ENCODE measurements around the gene RASA3. TPM values are rescaled to one million over a fixed set of nuclear protein-coding genes. Genes with fewer than 3 reads are reported as not detected.
"Not testable (repeated sequence)": the region's sequence is repeated elsewhere in the genome, so short reads cannot be mapped to it uniquely, and the experiment has no call there.

The RASA3 gene
- total RNA-seq, 1 experiment from 2014 or later = 18.6 TPM

- Histone ChIP-seq H3K9me3 (ENCODE audit: control insufficient read depth in 1 of 2, insufficient read depth in 1 of 2, low read depth in 1 of 2, low read length in 2 of 2) (no peaks in the 10 kb centered on the region), H3K36me3 (ENCODE audit: control insufficient read depth in 1 of 2, insufficient read depth in 2 of 2, low read length in 2 of 2) (no peaks in the 10 kb centered on the region), H3K4me1 (ENCODE audit: control insufficient read depth in 1 of 2, insufficient read depth in 2 of 2, low read length in 2 of 2) (peaks cover 0 to 13% of the 10 kb centered on the region in 2 experiments; a peak in 2 of 4 replicates), H3K4me3 (replicated peaks in 1 of 2; ENCODE audit: low read depth in 1 of 2, low read length in 2 of 2) (no peak overlapping the region), H3K27ac (ENCODE audit: low read depth, low read length) (peak overlapping the region; percentile 13; the same call in 1 of the 2 replicates), H3K9ac (ENCODE audit: low read length) (0 out of 2 replicates have a peak overlapping the region, but pooled peaks have one; percentile 30), H3K4me2 (ENCODE audit: low read length) (peak overlapping the region; percentile 55), H3K9me2 (ENCODE audit: insufficient read depth) (no peaks in the 10 kb centered on the region), H4K20me1 (ENCODE audit: insufficient read depth) (no peaks in the 10 kb centered on the region), H3K79me2 (ENCODE audit: insufficient read depth, low read length) (peaks cover 29% of the 10 kb centered on the region; the same call in 1 of the 2 replicates), H2AFZ (ENCODE audit: low read depth, low read length, poor library complexity, severe bottlenecking) (no peak overlapping the region), H3K27me3 (ENCODE audit: insufficient read depth, low read length) (no peaks in the 10 kb centered on the region)
- ChIA-PET POLR2A (interaction anchor here (0.7 kb wide), 1 partner anchor 34 kb away, joined by 6 read pairs; no protein-coding TSS in a partner anchor), RAD21 (ENCODE audit: low non-redundant PET in 1 of 2, low total read pairs in 2 of 2, uncharacterized antibody in 2 of 2, unreplicated experiment in 2 of 2) (interaction anchor here in 1 of 2 experiments (0.6 to 0.7 kb wide), 3 partner anchors 35 to 125 kb away, joined by 3 to 6 read pairs (median 3); no protein-coding TSS in a partner anchor), CTCF (no interaction called here)
- intact Hi-C loops (cut with micrococcal nuclease) = loop anchor here (2.0 kb wide), 1 partner anchor 34 kb away; no protein-coding TSS in a partner anchor
- DNase-seq (ENCODE audit: low read depth, low spot score) (peak; percentile 45), ATAC-seq (peak; percentile 90)
- BruUV-seq (replicated peaks) = no TSS peak
- TF ChIP-seq JUND (IDR thresholded peaks at IDR 0.05) (no peak), REST (IDR thresholded peaks at IDR 0.05; ENCODE audit: low read depth) (no peak), ELF1 (IDR thresholded peaks at IDR 0.05; ENCODE audit: borderline replicate concordance, low read depth) (no peak), TCF7L2 (IDR thresholded peaks at IDR 0.05; ENCODE audit: borderline replicate concordance, extremely low read depth, insufficient read depth, insufficient read length) (no peak), FOSL1 (IDR thresholded peaks at IDR 0.05; ENCODE audit: low read depth) (no peak), YY1 (IDR thresholded peaks at IDR 0.05; ENCODE audit: extremely low read depth, insufficient replicate concordance, low read depth, low read length) (no peak), CEBPB (IDR thresholded peaks at IDR 0.05; ENCODE audit: low read depth) (no peak), EZH2phosphoT487 (IDR thresholded peaks at IDR 0.05; ENCODE audit: borderline replicate concordance) (no peak), SRF (IDR thresholded peaks at IDR 0.05; ENCODE audit: low read depth) (no peak), SIN3A (IDR thresholded peaks at IDR 0.05; ENCODE audit: low read depth) (no peak), EZH2 (IDR thresholded peaks at IDR 0.05) (no peak), SP1 (IDR thresholded peaks at IDR 0.05; ENCODE audit: low read depth) (no peak), MAX (IDR thresholded peaks at IDR 0.05) (no peak), ZBTB33 (IDR thresholded peaks at IDR 0.05; ENCODE audit: extremely low read depth, insufficient replicate concordance, low read length) (no peak)
Measured at GRCh38 chr13:114099191-114099590, 33.2 kb downstream of the RASA3 start.

GRCh38 chr13:114098689-114099056, 33.8 kb downstream of the RASA3 start:
- RAD21 ChIA-PET (ENCODE audit: low non-redundant PET in 1 of 2, low total read pairs in 2 of 2, uncharacterized antibody in 2 of 2, unreplicated experiment in 2 of 2) = interaction anchor here in 1 of 2 experiments (0.6 to 0.7 kb wide), 3 partner anchors 35 to 125 kb away, joined by 3 to 6 read pairs (median 3); no protein-coding TSS in a partner anchor

More at GRCh38 chr13:114098689-114099056, 33.8 kb downstream of the RASA3 start:
- intact Hi-C loops (cut with micrococcal nuclease) = loop anchor here (2.0 kb wide), 1 partner anchor 34 kb away; no protein-coding TSS in a partner anchor
- H2AFZ ChIP-seq (ENCODE audit: low read depth, low read length, poor library complexity, severe bottlenecking); ATAC-seq; H3K9me2 ChIP-seq (ENCODE audit: insufficient read depth); H4K20me1 ChIP-seq (ENCODE audit: insufficient read depth); H3K36me3 ChIP-seq (ENCODE audit: control insufficient read depth in 1 of 2, insufficient read depth in 2 of 2, low read length in 2 of 2); H3K9ac ChIP-seq (ENCODE audit: low read length); BruUV-seq (replicated peaks); CTCF ChIA-PET; H3K4me3 ChIP-seq (replicated peaks in 1 of 2; ENCODE audit: low read depth in 1 of 2, low read length in 2 of 2); H3K9me3 ChIP-seq (ENCODE audit: control insufficient read depth in 1 of 2, insufficient read depth in 1 of 2, low read depth in 1 of 2, low read length in 2 of 2); H3K4me2 ChIP-seq (ENCODE audit: low read length); H3K27ac ChIP-seq (ENCODE audit: low read depth, low read length); H3K27me3 ChIP-seq (ENCODE audit: insufficient read depth, low read length); DNase-seq (ENCODE audit: low read depth, low spot score): not testable (repeated sequence)
- Histone ChIP-seq H3K4me1 (ENCODE audit: control insufficient read depth in 1 of 2, insufficient read depth in 2 of 2, low read length in 2 of 2) (peaks cover 0 to 13% of the 10 kb centered on the region in 2 experiments; a peak in 2 of 4 replicates), H3K79me2 (ENCODE audit: insufficient read depth, low read length) (peaks cover 29% of the 10 kb centered on the region; the same call in 1 of the 2 replicates)
- POLR2A ChIA-PET = interaction anchor here (0.7 kb wide), 1 partner anchor 33 kb away, joined by 6 read pairs; no protein-coding TSS in a partner anchor

Measured in HCT116 (cell line).